Uterus (tissue), 2 donors: ENCODE measurements around the gene FANCD2.

Experiments
- CTCF ChIP-seq, 4 experiments: fragments of 200-600 bp in 2 of 4; fragments of 450-650 bp in 2 of 4; sonication (generic) in 2 of 4; IDR thresholded peaks; one replicate each; pipeline ENCODE4 v1.5.1; 2016 to 2019; ENCODE audit warnings: antibody characterized with exemption in 4 of 4, mild to moderate bottlenecking in 2 of 4, moderate library complexity in 1 of 4
- POLR2A ChIP-seq, 2 donors: fragments of 450-650 bp; IDR thresholded peaks; one replicate each; pipeline ENCODE4 v1.6.1; 2016; ENCODE audit warnings: antibody characterized with exemption in 2 of 2, mild to moderate bottlenecking in 1 of 2, moderate library complexity in 1 of 2

GRCh38 chr3:10140996-10141546 lies 114.8 kb downstream of the FANCD2 start:
- TF ChIP-seq POLR2A (IDR thresholded peaks at IDR 0.05) (no peak), CTCF (IDR thresholded peaks at IDR 0.05) (no peak)
